Neural progenitor cell (in vitro differentiated cells): ENCODE data around the gene HMOX2. TPM values are rescaled to one million over a fixed set of nuclear protein-coding genes. Genes with fewer than 3 reads are reported as not detected.

Experiments used
- DNase-seq: peaks from one replicate; pipeline ENCODE4 v3.0.0-alpha.2; 2016; ENCODE audit warnings: low spot score
- H2AFZ ChIP-seq: fragments of 200-600 bp; sonication (generic); replicated peaks from 2 replicates; pipeline ENCODE4 v1.6.1; 2016; ENCODE audit warnings: antibody characterized with exemption
- H3F3A ChIP-seq: fragments of 200-600 bp; sonication (generic); 2 replicates; pipeline ENCODE4 v1.6.1; 2016; ENCODE audit warnings: antibody characterized with exemption, low read depth
- H3K27ac ChIP-seq: fragments of 200-600 bp; sonication (generic); 2 replicates; pipeline ENCODE4 v1.5.1; 2016; ENCODE audit warnings: mild to moderate bottlenecking
- H3K27me3 ChIP-seq: fragments of 200-600 bp; sonication (generic); 2 replicates; pipeline ENCODE4 v1.6.1; 2016; ENCODE audit warnings: mild to moderate bottlenecking, moderate library complexity
- H3K36me3 ChIP-seq: fragments of 200-600 bp; sonication (generic); 2 replicates; pipeline ENCODE4 v1.5.1; 2016
- H3K4me1 ChIP-seq: fragments of 200-600 bp; sonication (generic); 2 replicates; pipeline ENCODE4 v1.6.1; 2016; ENCODE audit warnings: mixed run types
- H3K4me2 ChIP-seq: fragments of 200-600 bp; sonication (generic); 2 replicates; pipeline ENCODE4 v1.6.1; 2016
- H3K4me3 ChIP-seq: fragments of 200-600 bp; sonication (generic); 2 replicates; pipeline ENCODE4 v1.5.1; 2016
- H3K79me2 ChIP-seq: fragments of 200-600 bp; sonication (generic); 2 replicates; pipeline ENCODE4 v1.6.1; 2016; ENCODE audit warnings: low read depth
- H3K9ac ChIP-seq: fragments of 200-600 bp; sonication (generic); 2 replicates; pipeline ENCODE4 v1.6.1; 2016
- H3K9me3 ChIP-seq: fragments of 200-600 bp; sonication (generic); 2 replicates; pipeline ENCODE4 v1.5.1; 2016; ENCODE audit warnings: low read depth
- H4K20me1 ChIP-seq: fragments of 200-600 bp; sonication (generic); 2 replicates; pipeline ENCODE4 v1.6.1; 2016; ENCODE audit warnings: low read depth
- H3K27ac Mint-ChIP-seq: 3 replicates; pipeline ENCODE4 v1.8.0; 2021; ENCODE audit warnings: mixed read lengths
- H3K27me3 Mint-ChIP-seq: 2 replicates; pipeline ENCODE4 v1.8.0; 2022; ENCODE audit warnings: low read depth, mild to moderate bottlenecking, inconsistent platforms, moderate library complexity, mixed read lengths; ENCODE audit not compliant: insufficient read depth
- H3K36me3 Mint-ChIP-seq: 3 replicates; pipeline ENCODE4 v1.8.0; 2021; ENCODE audit warnings: mixed read lengths
- H3K4me1 Mint-ChIP-seq: 3 replicates; pipeline ENCODE4 v1.8.0; 2021; ENCODE audit warnings: mixed read lengths
- H3K4me3 Mint-ChIP-seq: 3 replicates; pipeline ENCODE4 v1.8.0; 2021; ENCODE audit warnings: mild to moderate bottlenecking, moderate library complexity, mixed read lengths
- H3K9me3 Mint-ChIP-seq: 3 replicates; pipeline ENCODE4 v1.8.0; 2020; ENCODE audit warnings: mixed read lengths
- EZH2 ChIP-seq: fragments of 200-600 bp; sonication (generic); IDR thresholded peaks from 2 replicates; pipeline ENCODE4 v1.6.1; 2017; ENCODE audit warnings: antibody characterized with exemption, mild to moderate bottlenecking, moderate library complexity
- EZH2phosphoT487 ChIP-seq: fragments of 200-600 bp; sonication (generic); IDR thresholded peaks from 2 replicates; pipeline ENCODE4 v1.6.1; 2017; ENCODE audit warnings: antibody characterized with exemption
- total RNA-seq: library from RNA; depleted of rRNA; stranded (reverse); fragments of >200 nt; gene quantifications from 2 replicates; pipeline ENCODE4 v1.2.3, GENCODE V29; 2015; ENCODE audit warnings: low replicate concordance
- TF ChIP-seq, protein P1 (sequence below): fragments of 200-600 bp; sonication (generic); IDR thresholded peaks from 2 replicates; pipeline ENCODE4 v1.5.1; 2017; ENCODE audit warnings: antibody characterized with exemption, mild to moderate bottlenecking

HMOX2 gene
- total RNA-seq, 1 donor from 2014 or later = 20.3 TPM

DNA sequence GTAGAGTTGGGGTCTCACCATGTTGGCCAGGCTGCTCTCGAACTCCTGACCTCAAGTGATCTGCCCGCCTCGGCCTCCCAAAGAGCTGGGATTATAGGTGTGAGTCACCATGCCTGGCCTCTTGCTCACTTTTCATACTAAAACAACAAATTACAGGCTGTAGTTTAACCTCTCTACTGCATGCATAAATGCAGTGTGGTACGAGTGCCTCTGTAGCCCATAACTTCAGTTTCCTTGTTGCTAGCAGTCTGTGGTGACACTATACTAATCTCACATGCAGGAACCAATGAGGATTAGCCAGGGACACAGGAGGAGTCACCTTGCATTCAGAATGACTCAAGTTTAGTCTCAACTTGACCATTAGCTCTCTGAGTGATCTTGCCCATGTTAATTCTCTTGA, 20.1 kb downstream of the HMOX2 start:
- Histone ChIP-seq H2AFZ (no peak overlapping the region), H4K20me1 (no peaks in the 10 kb centered on the region), H3K4me1 (peaks cover 12% of the 10 kb centered on the region), H3K27me3 (no peaks in the 10 kb centered on the region), H3K27ac (no peak overlapping the region), H3K9ac (no peak overlapping the region), H3K4me3 (no peak overlapping the region), H3K36me3 (no peaks in the 10 kb centered on the region), H3K9me3 (no peaks in the 10 kb centered on the region), H3K4me2 (no peak overlapping the region), H3K79me2 (no peaks in the 10 kb centered on the region), H3F3A (no peaks in the 10 kb centered on the region)
- no peak for DNase-seq
- peaks cover 2% of the 10 kb centered on the region for H3K27me3 Mint-ChIP-seq
- no peaks in the 10 kb centered on the region for H3K36me3 Mint-ChIP-seq
- H3K4me3 Mint-ChIP-seq = no peak overlapping the region
- no peak for TF ChIP-seq EZH2
- TF ChIP-seq, protein P1, sequence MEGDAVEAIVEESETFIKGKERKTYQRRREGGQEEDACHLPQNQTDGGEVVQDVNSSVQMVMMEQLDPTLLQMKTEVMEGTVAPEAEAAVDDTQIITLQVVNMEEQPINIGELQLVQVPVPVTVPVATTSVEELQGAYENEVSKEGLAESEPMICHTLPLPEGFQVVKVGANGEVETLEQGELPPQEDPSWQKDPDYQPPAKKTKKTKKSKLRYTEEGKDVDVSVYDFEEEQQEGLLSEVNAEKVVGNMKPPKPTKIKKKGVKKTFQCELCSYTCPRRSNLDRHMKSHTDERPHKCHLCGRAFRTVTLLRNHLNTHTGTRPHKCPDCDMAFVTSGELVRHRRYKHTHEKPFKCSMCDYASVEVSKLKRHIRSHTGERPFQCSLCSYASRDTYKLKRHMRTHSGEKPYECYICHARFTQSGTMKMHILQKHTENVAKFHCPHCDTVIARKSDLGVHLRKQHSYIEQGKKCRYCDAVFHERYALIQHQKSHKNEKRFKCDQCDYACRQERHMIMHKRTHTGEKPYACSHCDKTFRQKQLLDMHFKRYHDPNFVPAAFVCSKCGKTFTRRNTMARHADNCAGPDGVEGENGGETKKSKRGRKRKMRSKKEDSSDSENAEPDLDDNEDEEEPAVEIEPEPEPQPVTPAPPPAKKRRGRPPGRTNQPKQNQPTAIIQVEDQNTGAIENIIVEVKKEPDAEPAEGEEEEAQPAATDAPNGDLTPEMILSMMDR = no peak
- TF ChIP-seq EZH2phosphoT487 = no peak
- H3K4me1 Mint-ChIP-seq = peaks cover 20% of the 10 kb centered on the region
- H3K9me3 Mint-ChIP-seq = no peaks in the 10 kb centered on the region
- no peak overlapping the region for H3K27ac Mint-ChIP-seq

DNA sequence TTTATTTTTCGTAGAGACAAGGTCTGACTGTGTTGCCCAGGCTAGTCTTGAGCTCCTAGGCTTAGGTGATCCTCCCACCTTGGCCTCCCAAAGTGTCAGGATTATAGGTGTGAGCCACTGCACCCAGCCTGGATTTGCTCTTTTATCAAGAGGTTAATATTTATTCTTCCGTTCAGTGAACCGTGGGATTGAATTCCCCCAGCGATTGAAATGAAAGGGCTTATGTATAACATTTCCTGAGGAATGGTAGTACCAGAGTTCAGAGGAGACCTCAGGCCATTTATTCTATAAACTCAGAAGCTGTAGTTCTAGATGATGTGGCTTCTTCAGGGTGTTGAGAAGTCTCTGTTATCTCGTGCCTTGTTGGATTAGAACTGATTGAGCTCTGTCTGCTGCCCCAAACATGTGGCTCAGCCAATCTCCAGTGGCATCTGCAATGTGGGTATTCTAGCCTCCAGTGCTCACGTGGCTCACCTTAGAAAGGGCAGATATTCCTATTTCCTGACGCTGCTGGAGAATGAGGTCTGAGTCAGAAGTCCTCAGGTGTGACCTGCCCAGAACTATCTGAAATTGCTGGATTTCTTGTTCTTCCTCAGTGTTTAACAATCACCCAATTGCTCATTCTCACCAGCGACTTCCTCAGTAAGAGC, 22.5 kb downstream of the HMOX2 start:
- H3K79me2 ChIP-seq = peaks cover 5% of the 10 kb centered on the region
- no peak overlapping the region for H3K4me3 Mint-ChIP-seq

GRCh38 chr16:4499196-4499555, 23.0 kb downstream of the HMOX2 start:
- no peak for DNase-seq
- Mint-ChIP-seq H3K9me3 (no peaks in the 10 kb centered on the region), H3K27me3 (peaks cover 2% of the 10 kb centered on the region), H3K4me3 (no peak overlapping the region), H3K36me3 (no peaks in the 10 kb centered on the region), H3K27ac (no peak overlapping the region), H3K4me1 (peaks cover 25% of the 10 kb centered on the region)
- Histone ChIP-seq H3K4me2 (no peak overlapping the region), H3K9ac (no peak overlapping the region), H3K79me2 (peaks cover 5% of the 10 kb centered on the region), H3K9me3 (no peaks in the 10 kb centered on the region), H4K20me1 (peaks cover 4% of the 10 kb centered on the region), H2AFZ (no peak overlapping the region), H3K27ac (no peak overlapping the region), H3K4me3 (no peak overlapping the region), H3F3A (no peaks in the 10 kb centered on the region), H3K4me1 (peaks cover 15% of the 10 kb centered on the region), H3K36me3 (no peaks in the 10 kb centered on the region), H3K27me3 (no peaks in the 10 kb centered on the region)
- TF ChIP-seq EZH2phosphoT487 (no peak), EZH2 (no peak)
- TF ChIP-seq, protein P1 = no peak

More for the DNA sequence above, 22.5 kb downstream of the HMOX2 start:
- H3K9me3 Mint-ChIP-seq = no peaks in the 10 kb centered on the region
- Histone ChIP-seq H3F3A (no peaks in the 10 kb centered on the region), H3K27ac (no peak overlapping the region), H3K9me3 (no peaks in the 10 kb centered on the region), H3K36me3 (no peaks in the 10 kb centered on the region), H3K4me1 (peaks cover 15% of the 10 kb centered on the region), H3K4me3 (no peak overlapping the region), H2AFZ (no peak overlapping the region), H3K27me3 (no peaks in the 10 kb centered on the region), H3K9ac (no peak overlapping the region), H3K4me2 (no peak overlapping the region), H4K20me1 (peaks cover 4% of the 10 kb centered on the region)
- TF ChIP-seq EZH2 (no peak), EZH2phosphoT487 (no peak)
- TF ChIP-seq, protein P1 = no peak
- peaks cover 25% of the 10 kb centered on the region for H3K4me1 Mint-ChIP-seq
- H3K36me3 Mint-ChIP-seq = no peaks in the 10 kb centered on the region
- DNase-seq = no peak
- peaks cover 2% of the 10 kb centered on the region for H3K27me3 Mint-ChIP-seq
- peak overlapping the region; percentile 80 for H3K27ac Mint-ChIP-seq
